Spleen (tissue), 11 donors: ENCODE data around the gene OR10A5. TPM values are rescaled to one million over a fixed set of nuclear protein-coding genes. Genes with fewer than 3 reads are reported as not detected.

ENCODE experiments used
- DNase-seq: peaks from one replicate; pipeline ENCODE4 v3.0.0-alpha.2; 2020
- H3K27ac ChIP-seq, 8 donors: fragments of 200-600 bp; sonication (generic) in 7 of 8; 1 replicate in 4 of 8; 2 replicates in 4 of 8; pipeline versions ENCODE4 v1.5.0 to v1.8.0; 2016 to 2021; ENCODE audit warnings: inconsistent platforms in 4 of 8, mild to moderate bottlenecking in 4 of 8, moderate library complexity in 1 of 8
- H3K27me3 ChIP-seq, 7 donors: fragments of 200-600 bp; sonication (generic) in 6 of 7; replicated peaks in 1 of 7; 1 replicate in 4 of 7; 2 replicates in 3 of 7; pipeline versions ENCODE4 v1.5.0 to v1.8.0; 2016 to 2021; ENCODE audit warnings: inconsistent platforms in 3 of 7, mild to moderate bottlenecking in 1 of 7
- H3K36me3 ChIP-seq, 6 donors: fragments of 200-600 bp; sonication (generic) in 5 of 6; 1 replicate in 4 of 6; 2 replicates in 2 of 6; pipeline versions ENCODE4 v1.5.0 to v1.8.0; 2016 to 2021; ENCODE audit warnings: inconsistent platforms in 2 of 6
- H3K4me1 ChIP-seq, 6 donors: fragments of 200-600 bp; sonication (generic) in 5 of 6; 1 replicate in 3 of 6; 2 replicates in 3 of 6; pipeline versions ENCODE4 v1.5.0 to v1.8.0; 2016 to 2021; ENCODE audit warnings: inconsistent platforms in 3 of 6
- H3K4me3 ChIP-seq, 8 donors: fragments of 200-600 bp; sonication (generic) in 7 of 8; 1 replicate in 4 of 8; 2 replicates in 4 of 8; pipeline versions ENCODE4 v1.5.0 to v1.8.0; 2016 to 2021; ENCODE audit warnings: inconsistent platforms in 4 of 8, mild to moderate bottlenecking in 4 of 8, moderate library complexity in 2 of 8
- H3K9me3 ChIP-seq, 8 donors: fragments of 200-600 bp; sonication (generic) in 7 of 8; 1 replicate in 4 of 8; 2 replicates in 4 of 8; pipeline versions ENCODE4 v1.5.0 to v1.8.0; 2016 to 2021; ENCODE audit warnings: inconsistent platforms in 4 of 8
- CTCF ChIP-seq, 11 experiments: fragments of 200-600 bp in 7 of 11; fragments of 450-650 bp in 4 of 11; sonication (generic) in 4 of 11; IDR thresholded peaks in 8 of 11; conservative IDR thresholded peaks in 3 of 11; 1 replicate in 7 of 11; 2 replicates in 4 of 11; pipeline versions ENCODE4 v1.4.0 to v1.8.0; 2016 to 2021; ENCODE audit warnings: antibody characterized with exemption in 11 of 11, inconsistent platforms in 4 of 11, mild to moderate bottlenecking in 1 of 11
- POLR2A ChIP-seq, 3 donors: fragments of 450-650 bp; IDR thresholded peaks; one replicate each; pipeline ENCODE4 v1.5.1; 2017; ENCODE audit warnings: antibody characterized with exemption in 3 of 3, mild to moderate bottlenecking in 1 of 3
- POLR2AphosphoS5 ChIP-seq, 3 donors: sonication (generic); formaldehyde crosslinking; IDR thresholded peaks; one replicate each; pipeline ENCODE4 v1.5.1; 2017; ENCODE audit warnings: antibody characterized with exemption in 3 of 3
- WGBS, 5 donors: extraction: QIAGEN DNeasy Blood & Tissue Kit in 3 of 5; methylation state at CpG; one replicate each; pipeline versions ENCODE4 v1.1.5 to v1.1.7; 2013 to 2018; 5-methylcytosine and 5-hydroxymethylcytosine counted together
- intact Hi-C: fragments of 100-400 bp; cut with DNase I; formaldehyde crosslinking; loops from one replicate; pipeline ENCODE4 v1.15.0; 2023; ENCODE audit warnings: low total_unique reads
- polyA plus RNA-seq, 3 donors: library from polyadenylated mRNA; stranded (reverse); fragments of 200-250 nt; gene quantifications; one replicate each; pipeline ENCODE4 v1.2.1, GENCODE V29; 2013
- total RNA-seq, 7 donors: library from RNA; depleted of rRNA in 3 of 7; stranded (reverse); fragments of >200 nt in 3 of 7; fragmentation: NEBNext Ultra II Directional in 4 of 7; extraction: Animal tissue kit (Norgen Biotek cat#: 25700) in 4 of 7; gene quantifications; one replicate each; pipeline versions ENCODE4 v1.1.0 to v1.2.1, GENCODE V29; 2016 to 2021
- donor health status: healthy with polysubstance abuse.
- donor health status: DM: no; HTN: no; CAD: no; lungs with moderate emphysema.
- donor health status: DM: no; HTN: no; CAD: no.
- donor health status: Bipolar disorder and iron deficiency.
- donor health status: healthy.
- donor health status: DM: no; HTN: no; CAD: no.
- donor health status: DM: yes; HTN: yes; CAD: no.

Gene OR10A5
- total and polyA plus RNA-seq, 10 donors: not detected

GRCh38 chr11:6813656-6814055, 31.8 kb upstream of the OR10A5 start:
- H3K9me3 ChIP-seq: peaks cover 0 to 8% (median 0%) of the 10 kb centered on the region in 8 donors
- H3K4me1 ChIP-seq: peaks cover 0 to 5% (median 0%) of the 10 kb centered on the region in 6 donors
- intact Hi-C loops: no loop called here
- H3K27ac ChIP-seq: no peak overlapping the region
- no peak overlapping the region for H3K4me3 ChIP-seq
- peaks cover 0 to 32% (median 0%) of the 10 kb centered on the region in 7 donors for H3K27me3 ChIP-seq
- no peak for TF ChIP-seq POLR2AphosphoS5 (IDR thresholded peaks at IDR 0.05)
- TF ChIP-seq POLR2A (IDR thresholded peaks at IDR 0.05): no peak
- TF ChIP-seq CTCF (IDR thresholded peaks at IDR 0.05 in 8 of 11, conservative IDR thresholded peaks at IDR 0.05 in 3 of 11): no peak
- no peaks in the 10 kb centered on the region for H3K36me3 ChIP-seq
- no peak for DNase-seq
- WGBS, 5 donors: 61 to 86% (median 65%) methylated on average over 2 of the region's 2 CpGs

- Histone ChIP-seq H3K4me3 (no peak overlapping the region), H3K4me1 (peaks cover 0 to under 1% (median 0%) of the 10 kb centered on the region in 6 donors), H3K27ac (no peak overlapping the region), H3K36me3 (no peaks in the 10 kb centered on the region), H3K27me3 (peaks cover 0 to 11% (median 0%) of the 10 kb centered on the region in 7 donors), H3K9me3 (peaks cover 0 to 19% (median 7%) of the 10 kb centered on the region in 8 donors)
- TF ChIP-seq POLR2A (IDR thresholded peaks at IDR 0.05) (no peak), CTCF (IDR thresholded peaks at IDR 0.05 in 8 of 11, conservative IDR thresholded peaks at IDR 0.05 in 3 of 11) (no peak), POLR2AphosphoS5 (IDR thresholded peaks at IDR 0.05) (no peak)
- intact Hi-C loops: no loop called here
- no peak for DNase-seq
- WGBS, 5 donors: 59 to 87% (median 72%) methylated on average over 1 of the region's 1 CpG
Observed at GRCh38 chr11:6817694-6818093, 27.8 kb upstream of the OR10A5 start.

- peaks cover 0 to under 1% (median 0%) of the 10 kb centered on the region in 7 donors for H3K27me3 ChIP-seq
- intact Hi-C loops: no loop called here
- H3K9me3 ChIP-seq: peaks cover 0 to 19% (median 7%) of the 10 kb centered on the region in 8 donors
- H3K36me3 ChIP-seq: no peaks in the 10 kb centered on the region
- TF ChIP-seq POLR2AphosphoS5 (IDR thresholded peaks at IDR 0.05): no peak
- no peak for TF ChIP-seq POLR2A (IDR thresholded peaks at IDR 0.05)
- TF ChIP-seq CTCF (IDR thresholded peaks at IDR 0.05 in 8 of 11, conservative IDR thresholded peaks at IDR 0.05 in 3 of 11): no peak
- H3K4me3 ChIP-seq: no peak overlapping the region
- H3K4me1 ChIP-seq: no peaks in the 10 kb centered on the region
- H3K27ac ChIP-seq: no peak overlapping the region
- 88 to 100% (median 90%) methylated on average over 1 to 5 of the region's 5 CpGs for WGBS, 5 donors
- no peak for DNase-seq
Observed at GRCh38 chr11:6818967-6819366, 26.5 kb upstream of the OR10A5 start.

- Histone ChIP-seq H3K27me3 (no peaks in the 10 kb centered on the region), H3K4me1 (no peaks in the 10 kb centered on the region), H3K4me3 (no peak overlapping the region), H3K36me3 (no peaks in the 10 kb centered on the region), H3K27ac (no peak overlapping the region), H3K9me3 (peaks cover 0 to 13% (median 0%) of the 10 kb centered on the region in 8 donors)
- WGBS, 5 donors: 72 to 86% (median 77%) methylated on average over 5 of the region's 5 CpGs
- intact Hi-C loops: no loop called here
- no peak for DNase-seq
- TF ChIP-seq POLR2A (IDR thresholded peaks at IDR 0.05) (no peak), POLR2AphosphoS5 (IDR thresholded peaks at IDR 0.05) (no peak), CTCF (IDR thresholded peaks at IDR 0.05 in 8 of 11, conservative IDR thresholded peaks at IDR 0.05 in 3 of 11) (no peak)
Observed at GRCh38 chr11:6824136-6824823, 21.2 kb upstream of the OR10A5 start.
